CD4-positive, alpha-beta T cell treated with Interleukin-6 for 4 hours (primary cell): Measurements from ENCODE around the gene OR5AU1.
"Not testable (repeated sequence)": the region's sequence is repeated elsewhere in the genome, so short reads cannot be mapped to it uniquely, and the experiment has no call there.

ENCODE experiments used
- DNase-seq: peaks from one replicate; pipeline ENCODE4 v3.0.0-alpha.2; 2020; ENCODE audit warnings: mixed read lengths

Gene OR5AU1

GRCh38 chr14:21169573-21169972 lies 13.7 kb upstream of the OR5AU1 start:
- no peak for DNase-seq

GRCh38 chr14:21168055-21168454 lies 12.2 kb upstream of the OR5AU1 start:
- DNase-seq = no peak

GRCh38 chr14:21165670-21166069 lies 9.8 kb upstream of the OR5AU1 start:
- not testable (repeated sequence) for DNase-seq

GRCh38 chr14:21165002-21165605 lies 9.2 kb upstream of the OR5AU1 start:
- not testable (repeated sequence) for DNase-seq

GRCh38 chr14:21163871-21164291 lies 8.0 kb upstream of the OR5AU1 start:
- no peak for DNase-seq

GRCh38 chr14:21162081-21162480 lies 6.2 kb upstream of the OR5AU1 start:
- no peak for DNase-seq

- DNase-seq = no peak
Observed at GRCh38 chr14:21160061-21160610, 4.3 kb upstream of the OR5AU1 start.

GRCh38 chr14:21158175-21158574 lies 2.3 kb upstream of the OR5AU1 start:
- not testable (repeated sequence) for DNase-seq

GRCh38 chr14:21149641-21150367 lies 6.1 kb downstream of the OR5AU1 start:
- no peak for DNase-seq

GRCh38 chr14:21145437-21145836 lies 10.4 kb downstream of the OR5AU1 start:
- no peak for DNase-seq

- no peak for DNase-seq
Observed at GRCh38 chr14:21142357-21142756, 13.5 kb downstream of the OR5AU1 start.

- DNase-seq = no peak
Observed at GRCh38 chr14:21136024-21136423, 19.8 kb downstream of the OR5AU1 start.

- DNase-seq = no peak
Observed at GRCh38 chr14:21133901-21134300, 22.0 kb downstream of the OR5AU1 start.

GRCh38 chr14:21123429-21123828 lies 32.4 kb downstream of the OR5AU1 start:
- DNase-seq = no peak

GRCh38 chr14:21121122-21121521 lies 34.7 kb downstream of the OR5AU1 start:
- no peak for DNase-seq

GRCh38 chr14:21120686-21121085 lies 35.2 kb downstream of the OR5AU1 start:
- no peak for DNase-seq

GRCh38 chr14:21118933-21119332 lies 36.9 kb downstream of the OR5AU1 start:
- no peak for DNase-seq

- DNase-seq = no peak
Observed at GRCh38 chr14:21113369-21113768, 42.5 kb downstream of the OR5AU1 start.

GRCh38 chr14:21112255-21112654 lies 43.6 kb downstream of the OR5AU1 start:
- no peak for DNase-seq

GRCh38 chr14:21109377-21110138 lies 46.3 kb downstream of the OR5AU1 start:
- no peak for DNase-seq

GRCh38 chr14:21108791-21109190 lies 47.1 kb downstream of the OR5AU1 start:
- no peak for DNase-seq

GRCh38 chr14:21107283-21107800 lies 48.5 kb downstream of the OR5AU1 start:
- DNase-seq = no peak
